HFF-Myc (cell line): ENCODE data around the gene PRRG3.

Experiments
- DNase-seq: peaks from one replicate; pipeline ENCODE4 v3.0.0-alpha.2; 2011; ENCODE audit warnings: low read depth; ENCODE audit errors: extremely low read depth
- H3K4me3 ChIP-seq: replicated peaks from 2 replicates; pipeline ENCODE4 v1.5.1; 2011; ENCODE audit warnings: low read depth, mild to moderate bottlenecking, control low read depth, low read length
- TF ChIP-seq, protein P1 (sequence below): IDR thresholded peaks from 2 replicates; pipeline ENCODE4 v1.5.1; 2012; ENCODE audit warnings: mild to moderate bottlenecking, low read depth, low read length, control low read depth; ENCODE audit errors: missing control alignments

PRRG3 gene

DNA sequence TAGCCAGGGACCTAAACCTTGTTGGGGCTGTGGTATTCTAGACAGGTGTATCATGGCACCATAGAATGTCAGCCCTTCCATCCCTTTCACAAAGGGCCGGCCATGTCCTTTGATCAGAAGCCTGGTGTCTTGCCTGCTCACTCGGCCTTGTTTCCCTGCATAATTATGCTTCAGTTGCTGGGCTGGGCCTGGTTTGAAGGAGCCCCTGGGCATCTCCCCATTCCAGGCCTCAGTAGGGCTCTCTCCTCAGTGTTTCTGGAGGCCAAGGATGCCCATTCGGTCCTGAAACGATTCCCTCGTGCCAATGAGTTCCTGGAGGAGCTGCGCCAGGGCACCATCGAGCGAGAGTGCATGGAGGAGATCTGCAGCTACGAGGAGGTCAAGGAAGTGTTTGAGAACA lies 4.5 kb downstream of the PRRG3 start:
- no peak overlapping the region for H3K4me3 ChIP-seq
- DNase-seq: no peak
- TF ChIP-seq, protein P1, sequence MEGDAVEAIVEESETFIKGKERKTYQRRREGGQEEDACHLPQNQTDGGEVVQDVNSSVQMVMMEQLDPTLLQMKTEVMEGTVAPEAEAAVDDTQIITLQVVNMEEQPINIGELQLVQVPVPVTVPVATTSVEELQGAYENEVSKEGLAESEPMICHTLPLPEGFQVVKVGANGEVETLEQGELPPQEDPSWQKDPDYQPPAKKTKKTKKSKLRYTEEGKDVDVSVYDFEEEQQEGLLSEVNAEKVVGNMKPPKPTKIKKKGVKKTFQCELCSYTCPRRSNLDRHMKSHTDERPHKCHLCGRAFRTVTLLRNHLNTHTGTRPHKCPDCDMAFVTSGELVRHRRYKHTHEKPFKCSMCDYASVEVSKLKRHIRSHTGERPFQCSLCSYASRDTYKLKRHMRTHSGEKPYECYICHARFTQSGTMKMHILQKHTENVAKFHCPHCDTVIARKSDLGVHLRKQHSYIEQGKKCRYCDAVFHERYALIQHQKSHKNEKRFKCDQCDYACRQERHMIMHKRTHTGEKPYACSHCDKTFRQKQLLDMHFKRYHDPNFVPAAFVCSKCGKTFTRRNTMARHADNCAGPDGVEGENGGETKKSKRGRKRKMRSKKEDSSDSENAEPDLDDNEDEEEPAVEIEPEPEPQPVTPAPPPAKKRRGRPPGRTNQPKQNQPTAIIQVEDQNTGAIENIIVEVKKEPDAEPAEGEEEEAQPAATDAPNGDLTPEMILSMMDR: no peak

DNA sequence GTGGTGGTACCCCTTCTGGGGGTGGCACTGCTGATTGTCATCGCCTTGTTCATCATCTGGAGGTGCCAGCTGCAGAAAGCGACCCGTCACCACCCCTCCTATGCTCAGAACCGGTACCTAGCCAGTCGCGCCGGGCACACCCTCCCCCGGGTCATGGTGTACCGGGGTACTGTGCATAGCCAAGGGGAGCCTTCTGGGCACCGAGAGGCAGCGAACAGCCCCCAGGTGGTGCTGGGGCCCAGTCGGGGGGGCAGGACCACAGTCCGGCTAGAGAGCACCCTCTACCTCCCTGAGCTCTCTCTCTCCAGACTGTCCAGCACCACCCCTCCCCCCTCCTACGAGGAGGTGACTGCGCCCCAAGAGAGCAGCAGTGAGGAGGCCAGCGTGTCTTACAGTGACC lies 5.3 kb downstream of the PRRG3 start:
- TF ChIP-seq, protein P1: no peak
- DNase-seq: no peak
- no peak overlapping the region for H3K4me3 ChIP-seq

DNA sequence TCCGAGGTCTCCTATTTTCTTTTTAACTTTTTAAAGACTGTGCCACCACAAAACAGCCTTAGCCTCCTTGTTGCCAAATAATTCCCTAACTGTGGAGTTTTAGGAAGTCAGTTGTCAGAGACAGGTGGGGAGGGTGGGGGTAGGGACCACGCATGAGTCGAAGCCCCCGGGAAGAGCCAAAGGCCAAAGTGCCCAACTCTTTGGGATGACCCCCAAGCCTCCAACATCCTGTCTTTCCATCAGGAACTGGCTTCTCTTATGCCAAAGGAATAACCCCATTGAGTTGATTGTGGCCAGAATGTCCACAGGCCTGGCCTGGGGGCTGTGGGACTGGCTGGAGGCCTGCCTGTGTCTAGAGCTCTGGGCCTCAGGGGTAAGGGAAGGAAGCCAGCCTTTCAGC lies 5.8 kb downstream of the PRRG3 start:
- H3K4me3 ChIP-seq: no peak overlapping the region
- no peak for DNase-seq
- TF ChIP-seq, protein P1: no peak

DNA sequence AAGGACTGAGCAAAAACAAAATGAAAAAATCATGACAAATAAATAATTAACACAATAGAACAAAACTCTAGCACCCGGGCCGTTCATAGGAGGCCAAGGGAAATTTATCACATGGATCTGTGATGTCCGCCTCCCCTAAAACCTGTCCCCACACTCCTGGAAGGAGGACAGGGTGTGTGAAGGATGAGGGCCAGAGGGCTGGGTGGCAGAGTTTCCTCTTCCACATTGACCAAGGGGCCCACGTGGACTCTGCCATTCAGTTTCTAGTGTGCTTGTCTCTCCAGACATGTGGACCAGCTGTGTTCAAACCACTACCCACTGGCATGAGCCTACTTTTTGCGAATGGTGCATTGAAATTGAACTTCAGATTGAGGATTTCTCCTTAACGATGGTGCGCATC lies 6.3 kb downstream of the PRRG3 start:
- no peak for DNase-seq
- TF ChIP-seq, protein P1: no peak
- no peak overlapping the region for H3K4me3 ChIP-seq

DNA sequence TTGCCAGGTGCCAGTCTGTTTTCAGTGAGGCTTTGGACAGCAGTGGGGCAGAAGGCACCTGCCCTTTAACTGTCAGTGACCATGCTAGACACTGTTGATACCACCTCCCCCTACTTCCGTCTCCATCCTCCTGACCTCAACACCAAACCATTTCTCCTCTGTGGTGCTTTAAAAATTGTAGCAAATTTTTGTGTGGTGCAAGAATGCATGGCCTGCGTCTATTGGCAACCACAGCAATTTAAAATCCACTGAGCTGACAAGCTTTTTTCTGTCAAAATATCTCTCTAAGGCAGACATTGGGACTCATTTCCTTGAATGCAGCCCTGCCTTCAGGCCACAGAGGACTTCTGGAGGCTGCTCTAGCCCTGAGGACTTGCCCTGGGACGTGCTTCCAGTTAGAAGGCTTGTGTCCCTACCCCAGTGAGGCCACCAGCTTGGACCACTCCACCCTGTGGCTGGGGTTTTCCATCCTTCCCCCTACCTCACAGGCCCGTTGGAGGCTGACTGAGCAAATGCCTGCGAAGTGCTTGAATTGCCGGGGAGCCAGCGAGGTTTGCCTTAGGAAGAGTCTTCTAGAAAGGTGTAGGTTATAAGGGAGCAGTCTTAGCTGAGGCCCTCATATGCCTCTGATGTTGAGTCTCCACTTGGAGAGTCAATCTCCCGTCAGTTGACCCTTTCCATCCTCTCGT lies 6.9 kb downstream of the PRRG3 start:
- DNase-seq: no peak
- TF ChIP-seq, protein P1: no peak
- H3K4me3 ChIP-seq: no peak overlapping the region

DNA sequence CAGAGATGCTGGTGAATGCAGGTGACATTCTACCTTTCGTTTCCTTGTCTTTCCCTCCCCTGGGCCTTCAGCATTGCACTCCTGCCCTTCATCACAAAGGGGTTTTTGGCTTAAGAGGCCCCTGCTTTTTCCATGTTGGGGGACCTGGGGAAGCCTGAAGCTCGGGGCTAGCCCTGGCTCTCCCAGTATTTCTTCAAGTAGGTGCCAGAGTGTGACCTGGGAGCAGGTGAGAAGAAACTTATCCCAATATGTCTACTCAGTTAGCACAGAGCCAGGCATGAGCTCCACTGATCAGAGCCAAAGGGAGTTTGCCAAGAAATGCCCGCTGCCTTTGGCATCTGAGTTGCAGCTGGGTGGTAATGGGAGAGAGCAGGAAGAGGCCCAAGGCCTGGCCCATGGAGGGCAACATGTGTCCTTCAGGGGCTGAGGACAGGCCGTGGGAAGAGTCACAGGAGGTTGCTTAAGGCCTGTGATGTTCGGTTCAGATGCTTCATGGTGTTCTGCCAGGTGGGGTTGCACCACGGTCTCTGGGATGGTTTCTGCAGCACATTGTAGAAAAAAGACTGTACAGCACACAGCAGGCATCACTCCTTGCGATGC lies 7.6 kb downstream of the PRRG3 start:
- TF ChIP-seq, protein P1: no peak
- no peak for DNase-seq
- H3K4me3 ChIP-seq: no peak overlapping the region
